ENCODE data around the gene ANKRD17.

The ANKRD17 gene

GRCh38 chr4:73247100-73247499 is 11.5 kb downstream of the ANKRD17 start:
- H3K4ac ChIP-seq (ENCODE audit: low read depth, low read length), result no peak overlapping the region

DNA sequence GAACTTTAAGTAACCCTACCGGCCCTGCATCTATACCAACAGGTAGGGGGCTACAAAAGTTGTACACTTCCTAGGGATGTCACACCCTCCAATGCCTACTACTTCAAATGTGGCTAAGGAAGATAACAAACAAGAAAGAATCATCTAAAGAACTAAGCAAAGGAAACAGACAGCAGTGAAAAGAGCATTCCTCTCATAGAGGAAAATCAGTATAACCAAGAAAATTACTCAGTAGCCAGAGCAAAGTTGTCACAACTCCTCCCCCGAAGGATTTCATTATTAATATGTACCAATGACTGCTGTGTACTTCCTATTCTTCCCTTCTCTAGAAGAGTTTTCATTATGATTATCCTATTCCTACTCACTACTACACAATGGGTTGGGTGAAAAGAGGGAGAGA is 12.6 kb downstream of the ANKRD17 start:
- WGBS (ENCODE audit: extremely low coverage, insufficient coverage, low lambda C conversion rate), result no CpG with 5 or more reads among the region's 2 CpGs
- no peak overlapping the region for H3K4me3 ChIP-seq (ENCODE audit: low read length)

More at GRCh38 chr4:73247100-73247499, 11.5 kb downstream of the ANKRD17 start:
- Histone ChIP-seq H3K79me2 (ENCODE audit: control insufficient read depth, insufficient read depth, low read length) (peaks cover 67% of the 10 kb centered on the region), H2AK5ac (ENCODE audit: low read length) (no peak overlapping the region), H4K5ac (ENCODE audit: low read length) (no peak overlapping the region), H2BK15ac (replicated peaks; ENCODE audit: low read depth) (no peak overlapping the region), H3K9ac (ENCODE audit: low read length) (no peak overlapping the region), H3K27me3 (ENCODE audit: insufficient read depth, low read length, poor library complexity) (no peaks in the 10 kb centered on the region), H3K56ac (ENCODE audit: low read length) (no peak overlapping the region), H3K4me2 (ENCODE audit: low read length) (no peak overlapping the region), H3K27ac (ENCODE audit: low read depth, low read length) (no peak overlapping the region), H3K36me3 (ENCODE audit: control insufficient read depth, insufficient read depth, low read length) (no peaks in the 10 kb centered on the region), H3K18ac (ENCODE audit: low read length) (no peak overlapping the region), H3K4me1 (ENCODE audit: control insufficient read depth, low read depth, low read length) (no peaks in the 10 kb centered on the region), H2BK120ac (ENCODE audit: low read depth, low read length) (no peak overlapping the region), H2BK5ac (ENCODE audit: low read length) (no peak overlapping the region), H3K23ac (ENCODE audit: low read length) (no peak overlapping the region), H3K4me3 (ENCODE audit: low read length) (no peak overlapping the region), H3K79me1 (ENCODE audit: low read length) (peaks cover 6% of the 10 kb centered on the region), H4K8ac (ENCODE audit: low read depth, low read length) (no peak overlapping the region)
- DNase-seq, result no peak

DNA sequence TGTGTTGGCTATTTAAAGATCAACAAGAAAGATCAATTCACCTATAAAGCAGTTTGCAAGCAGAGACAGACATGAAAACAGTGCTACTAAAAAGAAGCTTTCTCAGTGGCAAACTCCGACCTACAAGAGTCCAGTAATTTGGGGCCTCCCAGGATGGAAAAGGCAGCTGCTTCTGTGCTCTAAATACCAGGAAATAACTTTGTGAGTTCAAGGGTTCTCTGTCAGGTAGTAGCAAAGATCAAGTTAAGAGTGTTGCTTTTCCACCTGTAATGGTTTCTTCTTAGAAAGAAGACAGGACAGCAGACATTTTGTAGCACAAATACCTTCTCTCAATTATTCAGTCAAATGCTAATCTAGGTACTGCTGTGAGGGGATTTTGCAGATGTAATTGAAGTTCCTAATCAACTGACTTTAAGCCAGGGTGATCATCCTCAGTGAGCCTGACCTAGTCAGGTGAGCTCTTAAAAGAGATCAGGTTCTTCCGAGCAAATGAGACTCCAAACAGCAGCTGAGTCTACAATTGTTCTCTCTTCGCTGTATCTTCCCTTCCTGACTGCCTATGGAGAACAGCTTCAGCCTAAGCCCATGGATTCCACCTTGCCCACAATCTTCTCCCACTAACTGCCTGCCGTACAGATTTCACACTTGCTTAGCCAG is 13.5 kb downstream of the ANKRD17 start:
- H3K27me3 ChIP-seq (ENCODE audit: insufficient read depth, low read length, poor library complexity), result no peaks in the 10 kb centered on the region
- H3K79me1 ChIP-seq (ENCODE audit: low read length), result peaks cover 6% of the 10 kb centered on the region
- no peak overlapping the region for H2BK15ac ChIP-seq (replicated peaks; ENCODE audit: low read depth)
- H3K36me3 ChIP-seq (ENCODE audit: control insufficient read depth, insufficient read depth, low read length), result no peaks in the 10 kb centered on the region
- H3K56ac ChIP-seq (ENCODE audit: low read length), result no peak overlapping the region
- no peak overlapping the region for H4K8ac ChIP-seq (ENCODE audit: low read depth, low read length)
- H3K4ac ChIP-seq (ENCODE audit: low read depth, low read length), result no peak overlapping the region
- H2BK120ac ChIP-seq (ENCODE audit: low read depth, low read length), result no peak overlapping the region
- no peak overlapping the region for H3K27ac ChIP-seq (ENCODE audit: low read depth, low read length)
- no peak overlapping the region for H2AK5ac ChIP-seq (ENCODE audit: low read length)
- peaks cover 53% of the 10 kb centered on the region for H3K79me2 ChIP-seq (ENCODE audit: control insufficient read depth, insufficient read depth, low read length)
- H3K9ac ChIP-seq (ENCODE audit: low read length), result no peak overlapping the region
- WGBS (ENCODE audit: extremely low coverage, insufficient coverage, low lambda C conversion rate), result no CpG with 5 or more reads among the region's 4 CpGs
- H3K23ac ChIP-seq (ENCODE audit: low read length), result no peak overlapping the region
- DNase-seq, result peak; percentile 24
- H3K4me1 ChIP-seq (ENCODE audit: control insufficient read depth, low read depth, low read length), result no peaks in the 10 kb centered on the region
- no peak overlapping the region for H4K5ac ChIP-seq (ENCODE audit: low read length)
- H3K4me2 ChIP-seq (ENCODE audit: low read length), result no peak overlapping the region
- no peak overlapping the region for H2BK5ac ChIP-seq (ENCODE audit: low read length)
- H3K18ac ChIP-seq (ENCODE audit: low read length), result no peak overlapping the region
- H3K4me3 ChIP-seq (ENCODE audit: low read length), result no peak overlapping the region

More for the DNA sequence above, 12.6 kb downstream of the ANKRD17 start:
- H3K4me1 ChIP-seq (ENCODE audit: control insufficient read depth, low read depth, low read length), result no peaks in the 10 kb centered on the region
- peaks cover 57% of the 10 kb centered on the region for H3K79me2 ChIP-seq (ENCODE audit: control insufficient read depth, insufficient read depth, low read length)
- H3K27ac ChIP-seq (ENCODE audit: low read depth, low read length), result no peak overlapping the region
- H2BK120ac ChIP-seq (ENCODE audit: low read depth, low read length), result no peak overlapping the region
- H4K5ac ChIP-seq (ENCODE audit: low read length), result no peak overlapping the region
- no peak overlapping the region for H3K4me2 ChIP-seq (ENCODE audit: low read length)
- DNase-seq, result no peak
- H2AK5ac ChIP-seq (ENCODE audit: low read length), result no peak overlapping the region
- H3K36me3 ChIP-seq (ENCODE audit: control insufficient read depth, insufficient read depth, low read length), result no peaks in the 10 kb centered on the region
- no peak overlapping the region for H3K18ac ChIP-seq (ENCODE audit: low read length)
- no peak overlapping the region for H3K56ac ChIP-seq (ENCODE audit: low read length)
- peaks cover 6% of the 10 kb centered on the region for H3K79me1 ChIP-seq (ENCODE audit: low read length)
- no peak overlapping the region for H2BK15ac ChIP-seq (replicated peaks; ENCODE audit: low read depth)
- H3K4ac ChIP-seq (ENCODE audit: low read depth, low read length), result no peak overlapping the region
- no peak overlapping the region for H2BK5ac ChIP-seq (ENCODE audit: low read length)
- no peak overlapping the region for H3K23ac ChIP-seq (ENCODE audit: low read length)
- no peak overlapping the region for H3K9ac ChIP-seq (ENCODE audit: low read length)
- H3K27me3 ChIP-seq (ENCODE audit: insufficient read depth, low read length, poor library complexity), result no peaks in the 10 kb centered on the region
- no peak overlapping the region for H4K8ac ChIP-seq (ENCODE audit: low read depth, low read length)

- Histone ChIP-seq H2BK120ac (ENCODE audit: low read depth, low read length) (no peak overlapping the region), H3K27ac (ENCODE audit: low read depth, low read length) (no peak overlapping the region), H3K4me1 (ENCODE audit: control insufficient read depth, low read depth, low read length) (no peaks in the 10 kb centered on the region), H3K4me2 (ENCODE audit: low read length) (no peak overlapping the region), H3K4ac (ENCODE audit: low read depth, low read length) (no peak overlapping the region), H3K79me2 (ENCODE audit: control insufficient read depth, insufficient read depth, low read length) (peaks cover 29% of the 10 kb centered on the region), H4K5ac (ENCODE audit: low read length) (no peak overlapping the region), H3K56ac (ENCODE audit: low read length) (no peak overlapping the region), H3K9ac (ENCODE audit: low read length) (no peak overlapping the region), H2AK5ac (ENCODE audit: low read length) (no peak overlapping the region), H4K8ac (ENCODE audit: low read depth, low read length) (peak overlapping the region; percentile 65), H3K27me3 (ENCODE audit: insufficient read depth, low read length, poor library complexity) (no peaks in the 10 kb centered on the region), H3K79me1 (ENCODE audit: low read length) (peaks cover 5% of the 10 kb centered on the region), H3K36me3 (ENCODE audit: control insufficient read depth, insufficient read depth, low read length) (no peaks in the 10 kb centered on the region), H3K18ac (ENCODE audit: low read length) (no peak overlapping the region), H3K4me3 (ENCODE audit: low read length) (no peak overlapping the region), H2BK5ac (ENCODE audit: low read length) (no peak overlapping the region), H3K23ac (ENCODE audit: low read length) (no peak overlapping the region), H2BK15ac (replicated peaks; ENCODE audit: low read depth) (no peak overlapping the region)
- no CpG with 5 or more reads among the region's 2 CpGs for WGBS (ENCODE audit: extremely low coverage, insufficient coverage, low lambda C conversion rate)
- no peak for DNase-seq
Measured at GRCh38 chr4:73237044-73237443, 21.6 kb downstream of the ANKRD17 start.

DNA sequence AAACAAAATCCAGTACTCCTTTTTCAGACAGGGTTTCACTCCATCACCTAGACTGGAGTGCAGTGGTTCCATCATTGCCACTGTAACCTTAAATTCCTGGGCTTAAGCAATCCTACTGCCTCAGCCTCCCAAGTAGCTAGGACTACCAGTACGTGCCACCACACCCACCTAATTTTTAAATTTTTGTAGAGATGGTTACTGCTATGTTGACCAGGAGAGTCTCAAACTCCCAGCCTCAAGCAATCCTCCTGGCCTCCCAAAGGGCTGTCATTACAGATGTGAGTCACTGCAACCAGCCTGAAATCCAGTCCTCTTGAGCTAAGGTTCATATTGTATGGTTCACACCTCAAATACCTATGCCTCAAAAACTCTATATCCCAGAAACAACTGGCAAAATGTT is 22.4 kb downstream of the ANKRD17 start:
- H3K4ac ChIP-seq (ENCODE audit: low read depth, low read length), result no peak overlapping the region
- H3K23ac ChIP-seq (ENCODE audit: low read length), result no peak overlapping the region
- no peak overlapping the region for H3K27ac ChIP-seq (ENCODE audit: low read depth, low read length)
- no peak for DNase-seq
- H4K8ac ChIP-seq (ENCODE audit: low read depth, low read length), result no peak overlapping the region
- H4K5ac ChIP-seq (ENCODE audit: low read length), result no peak overlapping the region
- H2BK15ac ChIP-seq (replicated peaks; ENCODE audit: low read depth), result no peak overlapping the region
- no peak overlapping the region for H2BK5ac ChIP-seq (ENCODE audit: low read length)
- no peak overlapping the region for H3K56ac ChIP-seq (ENCODE audit: low read length)
- no peak overlapping the region for H3K4me2 ChIP-seq (ENCODE audit: low read length)
- H3K79me1 ChIP-seq (ENCODE audit: low read length), result peaks cover 5% of the 10 kb centered on the region
- no peak overlapping the region for H3K9ac ChIP-seq (ENCODE audit: low read length)
- no peaks in the 10 kb centered on the region for H3K4me1 ChIP-seq (ENCODE audit: control insufficient read depth, low read depth, low read length)
- peaks cover 29% of the 10 kb centered on the region for H3K79me2 ChIP-seq (ENCODE audit: control insufficient read depth, insufficient read depth, low read length)
- no peaks in the 10 kb centered on the region for H3K36me3 ChIP-seq (ENCODE audit: control insufficient read depth, insufficient read depth, low read length)
- WGBS (ENCODE audit: extremely low coverage, insufficient coverage, low lambda C conversion rate), result no CpG with 5 or more reads among the region's 1 CpG
- no peak overlapping the region for H2AK5ac ChIP-seq (ENCODE audit: low read length)
- no peak overlapping the region for H2BK120ac ChIP-seq (ENCODE audit: low read depth, low read length)
- H3K27me3 ChIP-seq (ENCODE audit: insufficient read depth, low read length, poor library complexity), result no peaks in the 10 kb centered on the region
- no peak overlapping the region for H3K4me3 ChIP-seq (ENCODE audit: low read length)
- no peak overlapping the region for H3K18ac ChIP-seq (ENCODE audit: low read length)

GRCh38 chr4:73234712-73235111 is 23.9 kb downstream of the ANKRD17 start:
- Histone ChIP-seq H3K36me3 (ENCODE audit: control insufficient read depth, insufficient read depth, low read length) (no peaks in the 10 kb centered on the region), H3K79me1 (ENCODE audit: low read length) (peaks cover 5% of the 10 kb centered on the region), H3K18ac (ENCODE audit: low read length) (no peak overlapping the region), H2BK120ac (ENCODE audit: low read depth, low read length) (no peak overlapping the region), H3K23ac (ENCODE audit: low read length) (no peak overlapping the region), H4K8ac (ENCODE audit: low read depth, low read length) (no peak overlapping the region), H3K27me3 (ENCODE audit: insufficient read depth, low read length, poor library complexity) (no peaks in the 10 kb centered on the region), H3K27ac (ENCODE audit: low read depth, low read length) (no peak overlapping the region), H3K4me1 (ENCODE audit: control insufficient read depth, low read depth, low read length) (no peaks in the 10 kb centered on the region), H2BK5ac (ENCODE audit: low read length) (no peak overlapping the region), H3K4ac (ENCODE audit: low read depth, low read length) (no peak overlapping the region), H2BK15ac (replicated peaks; ENCODE audit: low read depth) (no peak overlapping the region), H3K56ac (ENCODE audit: low read length) (no peak overlapping the region), H4K5ac (ENCODE audit: low read length) (no peak overlapping the region), H3K4me3 (ENCODE audit: low read length) (no peak overlapping the region), H2AK5ac (ENCODE audit: low read length) (no peak overlapping the region), H3K9ac (ENCODE audit: low read length) (no peak overlapping the region), H3K79me2 (ENCODE audit: control insufficient read depth, insufficient read depth, low read length) (peaks cover 27% of the 10 kb centered on the region), H3K4me2 (ENCODE audit: low read length) (no peak overlapping the region)
- WGBS (ENCODE audit: extremely low coverage, insufficient coverage, low lambda C conversion rate), result no CpG with 5 or more reads among the region's 1 CpG
- no peak for DNase-seq

Data from mesendoderm (in vitro differentiated cells).